Activated CD8-positive, alpha-beta memory T cell treated with anti-CD3 and anti-CD28 coated beads for 1 hour (primary cell): ENCODE measurements around the gene SLC11A1.

ENCODE experiments used
- DNase-seq, 2 donors: peaks; one replicate each; pipeline ENCODE4 v3.0.0-alpha.2; 2020; ENCODE audit warnings: low read depth in 1 of 2; ENCODE audit errors: extremely low read depth in 1 of 2

Gene SLC11A1

GRCh38 chr2:218381916-218382366 is at the start of gene SLC11A1:
Gene SLC11A1, plus strand, starts transcription at chr2:218382273. Its CDS starts 96 bp downstream, at chr2:218382369.
- DNase-seq: no peak

- DNase-seq: no peak
Observed at GRCh38 chr2:218332288-218332687, 49.8 kb upstream of the SLC11A1 start.

- no peak for DNase-seq
Observed at GRCh38 chr2:218332920-218333645, 49.0 kb upstream of the SLC11A1 start.

- no peak for DNase-seq
Observed at GRCh38 chr2:218334531-218334930, 47.5 kb upstream of the SLC11A1 start.

- DNase-seq: no peak
Observed at GRCh38 chr2:218340656-218341055, 41.4 kb upstream of the SLC11A1 start.

- DNase-seq: no peak
Observed at GRCh38 chr2:218341381-218341780, 40.7 kb upstream of the SLC11A1 start.

- DNase-seq: no peak
Observed at GRCh38 chr2:218342837-218343236, 39.2 kb upstream of the SLC11A1 start.

- DNase-seq: no peak
Observed at GRCh38 chr2:218343591-218343990, 38.5 kb upstream of the SLC11A1 start.

- DNase-seq: no peak
Observed at GRCh38 chr2:218344090-218344754, 37.9 kb upstream of the SLC11A1 start.

- no peak for DNase-seq
Observed at GRCh38 chr2:218344755-218345417, 37.2 kb upstream of the SLC11A1 start.

- no peak for DNase-seq
Observed at GRCh38 chr2:218345491-218346236, 36.4 kb upstream of the SLC11A1 start.

- no peak for DNase-seq
Observed at GRCh38 chr2:218347172-218347571, 34.9 kb upstream of the SLC11A1 start.

GRCh38 chr2:218354045-218354444 is 28.0 kb upstream of the SLC11A1 start:
- no peak for DNase-seq

GRCh38 chr2:218354850-218355443 is 27.1 kb upstream of the SLC11A1 start:
- no peak for DNase-seq

GRCh38 chr2:218357236-218358177 is 24.6 kb upstream of the SLC11A1 start:
- DNase-seq: no peak

- DNase-seq: no peak
Observed at GRCh38 chr2:218360453-218360852, 21.6 kb upstream of the SLC11A1 start.

GRCh38 chr2:218362606-218363005 is 19.5 kb upstream of the SLC11A1 start:
- no peak for DNase-seq

GRCh38 chr2:218363736-218364135 is 18.3 kb upstream of the SLC11A1 start:
- no peak for DNase-seq

- no peak for DNase-seq
Observed at GRCh38 chr2:218364196-218364595, 17.9 kb upstream of the SLC11A1 start.
